NCI-H1092 treated with DMSO at 0.1 percent for 48 hours (cell line): ENCODE results near the gene SDCCAG8.

Experiments used
- DNase-seq: peaks from one replicate; lab custom pipeline; 2025; lab: John Stamatoyannopoulos, UW

SDCCAG8 gene

GRCh38 chr1:243483952-243484351 lies 228.1 kb downstream of the SDCCAG8 start:
- no peak for DNase-seq

GRCh38 chr1:243487036-243487648 lies 231.3 kb downstream of the SDCCAG8 start:
- DNase-seq = no peak

- DNase-seq = peak; percentile 56
Observed at GRCh38 chr1:243487649-243488227, 231.9 kb downstream of the SDCCAG8 start.

- no peak for DNase-seq
Observed at GRCh38 chr1:243488459-243489157, 232.8 kb downstream of the SDCCAG8 start.

- DNase-seq = no peak
Observed at GRCh38 chr1:243489158-243489527, 233.3 kb downstream of the SDCCAG8 start.

- no peak for DNase-seq
Observed at GRCh38 chr1:243489681-243490546, 234.1 kb downstream of the SDCCAG8 start.

- DNase-seq = no peak
Observed at GRCh38 chr1:243490748-243491686, 235.2 kb downstream of the SDCCAG8 start.

GRCh38 chr1:243493156-243494129 lies 237.6 kb downstream of the SDCCAG8 start:
- DNase-seq = no peak

GRCh38 chr1:243494741-243495431 lies 239.0 kb downstream of the SDCCAG8 start:
- no peak for DNase-seq

GRCh38 chr1:243495442-243496186 lies 239.8 kb downstream of the SDCCAG8 start:
- no peak for DNase-seq

GRCh38 chr1:243496187-243496646 lies 240.4 kb downstream of the SDCCAG8 start:
- DNase-seq = no peak

- DNase-seq = no peak
Observed at GRCh38 chr1:243496806-243497205, 241.0 kb downstream of the SDCCAG8 start.

- DNase-seq = no peak
Observed at GRCh38 chr1:243497939-243498681, 242.3 kb downstream of the SDCCAG8 start.

- no peak for DNase-seq
Observed at GRCh38 chr1:243499248-243499647, 243.4 kb downstream of the SDCCAG8 start.

- DNase-seq = no peak
Observed at GRCh38 chr1:243499711-243500110, 243.9 kb downstream of the SDCCAG8 start.

- no peak for DNase-seq
Observed at GRCh38 chr1:243500512-243500911, 244.7 kb downstream of the SDCCAG8 start.

GRCh38 chr1:243501002-243501401 lies 245.2 kb downstream of the SDCCAG8 start:
- DNase-seq = no peak

GRCh38 chr1:243503155-243503554 lies 247.3 kb downstream of the SDCCAG8 start:
- DNase-seq = no peak
